GM21390 (cell line): ENCODE measurements around the gene EIF2AK3.
A peak's percentile ranks its signal among the peaks of the same experiment; 100 is the strongest.
"Not testable (repeated sequence)": the region's sequence is repeated elsewhere in the genome, so short reads cannot be mapped to it uniquely, and the experiment has no call there.

Experiments used
- ATAC-seq: cut with Tn5 transposase; IDR thresholded peaks from one replicate; pipeline ENCODE4 v1.9.1; 2021; ENCODE audit not compliant: unreplicated experiment

EIF2AK3 gene

GRCh38 chr2:88637464-88637863, 10.2 kb upstream of the EIF2AK3 start:
- ATAC-seq = no peak

- ATAC-seq = no peak
Observed at GRCh38 chr2:88636026-88636425, 8.8 kb upstream of the EIF2AK3 start.

- no peak for ATAC-seq
Observed at GRCh38 chr2:88632569-88632968, 5.3 kb upstream of the EIF2AK3 start.

- no peak for ATAC-seq
Observed at GRCh38 chr2:88628571-88628939, 1.3 kb upstream of the EIF2AK3 start.

GRCh38 chr2:88627856-88628570, 749 bp upstream of the EIF2AK3 start:
- ATAC-seq = peak; percentile 45

GRCh38 chr2:88626171-88627054, 851 bp downstream of the EIF2AK3 start:
- ATAC-seq = peak; percentile 0

- ATAC-seq = no peak
Observed at GRCh38 chr2:88624477-88624876, 2.8 kb downstream of the EIF2AK3 start.

GRCh38 chr2:88623831-88624465, 3.3 kb downstream of the EIF2AK3 start:
- ATAC-seq = not testable (repeated sequence)

GRCh38 chr2:88622307-88622706, 5.0 kb downstream of the EIF2AK3 start:
- no peak for ATAC-seq

GRCh38 chr2:88621432-88621831, 5.8 kb downstream of the EIF2AK3 start:
- ATAC-seq = no peak

- no peak for ATAC-seq
Observed at GRCh38 chr2:88620015-88620414, 7.2 kb downstream of the EIF2AK3 start.

- peak; percentile 53 for ATAC-seq
Observed at GRCh38 chr2:88615822-88616221, 11.4 kb downstream of the EIF2AK3 start.

GRCh38 chr2:88614497-88615157, 12.6 kb downstream of the EIF2AK3 start:
- ATAC-seq = peak; percentile 84

- ATAC-seq = no peak
Observed at GRCh38 chr2:88613921-88614320, 13.3 kb downstream of the EIF2AK3 start.

- ATAC-seq = no peak
Observed at GRCh38 chr2:88608184-88608583, 19.1 kb downstream of the EIF2AK3 start.

- no peak for ATAC-seq
Observed at GRCh38 chr2:88607416-88607815, 19.8 kb downstream of the EIF2AK3 start.

GRCh38 chr2:88606371-88607030, 20.8 kb downstream of the EIF2AK3 start:
- ATAC-seq = peak; percentile 77

GRCh38 chr2:88603146-88603545, 24.1 kb downstream of the EIF2AK3 start:
- ATAC-seq = no peak

- no peak for ATAC-seq
Observed at GRCh38 chr2:88602022-88602421, 25.2 kb downstream of the EIF2AK3 start.

- ATAC-seq = no peak
Observed at GRCh38 chr2:88601286-88601685, 26.0 kb downstream of the EIF2AK3 start.

- ATAC-seq = peak; percentile 94
Observed at GRCh38 chr2:88600038-88600465, 27.2 kb downstream of the EIF2AK3 start.
